Sigmoid colon (tissue), 4 donors: Measurements from ENCODE around the gene REM2.

Experiments
- EP300 ChIP-seq, 4 donors: sonication (generic); formaldehyde crosslinking; IDR thresholded peaks; one replicate each; pipeline ENCODE4 v1.6.1; 2017; ENCODE audit warnings: antibody characterized with exemption in 4 of 4
- POLR2A ChIP-seq, 2 donors: fragments of 450-650 bp; IDR thresholded peaks; one replicate each; pipeline ENCODE4 v1.6.1; 2016; ENCODE audit warnings: antibody characterized with exemption in 2 of 2, mild to moderate bottlenecking in 2 of 2, moderate library complexity in 2 of 2
- TF ChIP-seq, protein P1 (sequence below), 4 experiments: fragments of 450-650 bp in 3 of 4; fragments of 200-600 bp in 1 of 4; IDR thresholded peaks; one replicate each; pipeline ENCODE4 v1.5.1; 2016 to 2019; ENCODE audit warnings: antibody characterized with exemption in 4 of 4, mild to moderate bottlenecking in 3 of 4, moderate library complexity in 2 of 4

DNA sequence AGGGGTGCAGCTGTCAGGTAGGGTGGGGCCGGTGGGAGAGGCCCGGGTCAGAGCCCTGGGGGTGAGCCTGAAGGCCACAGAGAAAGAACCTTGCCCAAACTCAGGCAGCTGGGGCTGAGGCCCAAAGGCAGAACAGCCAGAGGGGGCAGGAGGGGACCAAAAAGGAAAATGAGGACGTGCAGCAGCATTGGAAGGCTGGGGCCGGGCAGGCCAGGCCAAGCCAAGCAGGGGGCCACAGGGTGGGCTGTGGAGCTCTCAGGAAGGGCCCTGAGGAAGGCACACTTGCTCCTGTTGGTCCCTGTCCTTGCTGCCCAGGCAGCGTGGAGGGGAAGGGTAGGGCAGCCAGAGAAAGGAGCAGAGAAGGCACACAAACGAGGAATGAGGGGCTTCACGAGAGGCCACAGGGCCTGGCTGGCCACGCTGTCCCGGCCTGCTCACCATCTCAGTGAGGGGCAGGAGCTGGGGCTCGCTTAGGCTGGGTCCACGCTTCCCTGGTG is 36.2 kb upstream of the REM2 start:
- TF ChIP-seq, protein P1, sequence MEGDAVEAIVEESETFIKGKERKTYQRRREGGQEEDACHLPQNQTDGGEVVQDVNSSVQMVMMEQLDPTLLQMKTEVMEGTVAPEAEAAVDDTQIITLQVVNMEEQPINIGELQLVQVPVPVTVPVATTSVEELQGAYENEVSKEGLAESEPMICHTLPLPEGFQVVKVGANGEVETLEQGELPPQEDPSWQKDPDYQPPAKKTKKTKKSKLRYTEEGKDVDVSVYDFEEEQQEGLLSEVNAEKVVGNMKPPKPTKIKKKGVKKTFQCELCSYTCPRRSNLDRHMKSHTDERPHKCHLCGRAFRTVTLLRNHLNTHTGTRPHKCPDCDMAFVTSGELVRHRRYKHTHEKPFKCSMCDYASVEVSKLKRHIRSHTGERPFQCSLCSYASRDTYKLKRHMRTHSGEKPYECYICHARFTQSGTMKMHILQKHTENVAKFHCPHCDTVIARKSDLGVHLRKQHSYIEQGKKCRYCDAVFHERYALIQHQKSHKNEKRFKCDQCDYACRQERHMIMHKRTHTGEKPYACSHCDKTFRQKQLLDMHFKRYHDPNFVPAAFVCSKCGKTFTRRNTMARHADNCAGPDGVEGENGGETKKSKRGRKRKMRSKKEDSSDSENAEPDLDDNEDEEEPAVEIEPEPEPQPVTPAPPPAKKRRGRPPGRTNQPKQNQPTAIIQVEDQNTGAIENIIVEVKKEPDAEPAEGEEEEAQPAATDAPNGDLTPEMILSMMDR (IDR thresholded peaks at IDR 0.05) = no peak
- TF ChIP-seq POLR2A (IDR thresholded peaks at IDR 0.05) (no peak), EP300 (IDR thresholded peaks at IDR 0.05) (no peak)
